A549 (cell line): Measurements from ENCODE around the gene GTPBP3.

Experiments
- CHD2 ChIP-seq: fragments of 150-350 bp; IDR thresholded peaks from 2 replicates; pipeline ENCODE4 v1.6.1; 2014; ENCODE audit warnings: low read length; ENCODE audit not compliant: partially characterized antibody
- CTCF ChIP-seq: fragments of >200 bp; sonication (Bioruptor Twin); formaldehyde crosslinking; IDR thresholded peaks from 3 replicates; pipeline ENCODE4 v1.5.1; 2016
- ELK1 ChIP-seq: fragments of 150-350 bp; IDR thresholded peaks from 2 replicates; pipeline ENCODE4 v1.6.1; 2014; ENCODE audit warnings: low read depth, mild to moderate bottlenecking, low read length
- EP300 ChIP-seq, 2 experiments: fragments of >200 bp; sonication (Bioruptor Twin); formaldehyde crosslinking; IDR thresholded peaks; 2 replicates in 1 of 2; 3 replicates in 1 of 2; pipeline ENCODE4 v1.6.1; 2016 to 2017
- ESRRA ChIP-seq: fragments of 150-350 bp; IDR thresholded peaks from 2 replicates; pipeline ENCODE4 v1.6.1; 2014; ENCODE audit warnings: mild to moderate bottlenecking, low read length, borderline replicate concordance
- GATA3 ChIP-seq: IDR thresholded peaks from 2 replicates; pipeline ENCODE4 v1.6.1; 2012; ENCODE audit warnings: borderline replicate concordance
- JUNB ChIP-seq: fragments of >200 bp; sonication (Bioruptor Twin); formaldehyde crosslinking; IDR thresholded peaks from 2 replicates; pipeline ENCODE4 v1.6.1; 2016
- MAZ ChIP-seq: fragments of 150-350 bp; IDR thresholded peaks from 2 replicates; pipeline ENCODE4 v1.6.1; 2014; ENCODE audit warnings: antibody characterized with exemption, low read depth, low read length, borderline replicate concordance
- REST ChIP-seq: fragments of 200-600 bp; sonication (generic); IDR thresholded peaks from 2 replicates; pipeline ENCODE4 v1.6.1; 2016; ENCODE audit warnings: antibody characterized with exemption, mild to moderate bottlenecking, moderate library complexity
- SMC3 ChIP-seq: fragments of >200 bp; sonication (Bioruptor Twin); formaldehyde crosslinking; IDR thresholded peaks from 3 replicates; pipeline ENCODE4 v1.6.1; 2018; ENCODE audit warnings: inconsistent platforms

- no peak for TF ChIP-seq ELK1
- no peak for TF ChIP-seq EP300 (IDR thresholded peaks at IDR 0.05)
- TF ChIP-seq CTCF = no peak
- no peak for TF ChIP-seq MAZ
- no peak for TF ChIP-seq GATA3
- TF ChIP-seq SMC3 = no peak
- TF ChIP-seq JUNB = no peak
- TF ChIP-seq ESRRA = no peak
- no peak for TF ChIP-seq CHD2
- no peak for TF ChIP-seq REST
Measured at GRCh38 chr19:17306285-17306714, 31.1 kb upstream of the GTPBP3 start.
